ENCODE measurements around the gene TLL2. TPM values are rescaled to one million over a fixed set of nuclear protein-coding genes. Genes with fewer than 3 reads are reported as not detected.

The TLL2 gene
- total and polyA plus RNA-seq, 2 donors (not counting 3 experiments of a cell fraction or from before 2014, with no cell fraction given), result 0.03 to 0.20 TPM

GRCh38 chr10:96497391-96497790, 16.3 kb downstream of the TLL2 start:
- no peaks in the 10 kb centered on the region for H4K20me1 ChIP-seq (replicated peaks; ENCODE audit: control insufficient read depth, extremely low read depth, insufficient read depth, low read length)
- no TSS peak for BruUV-seq (replicated peaks)
- no peak overlapping the region for H3K4me2 ChIP-seq (ENCODE audit: insufficient read depth, low read length)
- dilution Hi-C loops (cut with MboI; ENCODE audit: extremely low pct_ligation_motif_present, low sequenced_read_pairs) (no loop called here), intact Hi-C loops (cut with micrococcal nuclease) (no loop called here)
- no peaks in the 10 kb centered on the region for H3K27me3 ChIP-seq (ENCODE audit: control insufficient read depth in 2 of 2, insufficient read depth in 2 of 2, low read length in 2 of 2)
- no peak overlapping the region for H3K9ac ChIP-seq (replicated peaks; ENCODE audit: extremely low read depth, insufficient read depth, low read length)
- ChIA-PET POLR2A (no interaction called here), CTCF (interaction anchor here (0.9 to 3.3 kb wide), 2 partner anchors 13 to 59 kb away, joined by 3 to 19 read pairs; no protein-coding TSS in a partner anchor)
- DNase-seq (ENCODE audit: low read depth, low spot score) (no peak), FAIRE-seq (no peak)
- no peaks in the 10 kb centered on the region for H3K4me1 ChIP-seq (ENCODE audit: control insufficient read depth, extremely low read depth, insufficient read depth, low read length)
- no peak overlapping the region for H2AFZ ChIP-seq (ENCODE audit: low read depth, low read length)
- no peak overlapping the region for H3K27ac ChIP-seq (ENCODE audit: insufficient read depth, low read depth, low read length)
- H3K9me1 ChIP-seq (replicated peaks; ENCODE audit: control insufficient read depth, extremely low read depth, insufficient read depth, low read length), result no peaks in the 10 kb centered on the region
- H3K36me3 ChIP-seq (ENCODE audit: control insufficient read depth in 2 of 2, extremely low read depth in 1 of 2, insufficient read depth in 2 of 2, low read length in 2 of 2), result no peaks in the 10 kb centered on the region
- TF ChIP-seq MYC (IDR thresholded peaks at IDR 0.05; ENCODE audit: low read depth, low read length) (no peak), FOS (IDR thresholded peaks at IDR 0.05; ENCODE audit: borderline replicate concordance, insufficient read depth, low read length) (no peak), CTCF (IDR thresholded peaks at IDR 0.05; ENCODE audit: extremely low read depth in 1 of 2, insufficient read depth in 1 of 2, low read depth in 1 of 2, low read length in 2 of 2) (no peak), POLR2AphosphoS5 (IDR thresholded peaks at IDR 0.05; ENCODE audit: insufficient read depth, low read depth, low read length) (no peak), MAX (IDR thresholded peaks at IDR 0.05; ENCODE audit: insufficient read depth, insufficient read length) (no peak), JUN (IDR thresholded peaks at IDR 0.05; ENCODE audit: borderline replicate concordance, insufficient read depth, insufficient read length, low read depth) (no peak), GATA2 (IDR thresholded peaks at IDR 0.05; ENCODE audit: insufficient read depth, insufficient read length, low read depth, low read length) (no peak), POLR2A (IDR thresholded peaks at IDR 0.05; ENCODE audit: low read depth, low read length) (no peak), EZH2 (IDR thresholded peaks at IDR 0.05; ENCODE audit: borderline replicate concordance, low read depth, low read length, severe bottlenecking) (no peak)
- no peaks in the 10 kb centered on the region for H3K79me2 ChIP-seq (ENCODE audit: control insufficient read depth, insufficient read depth, low read length)
- no peak overlapping the region for H3K4me3 ChIP-seq (replicated peaks in 1 of 3; ENCODE audit: insufficient read depth in 1 of 3, low read depth in 1 of 3, low read length in 3 of 3)
- H3K9me3 ChIP-seq (replicated peaks; ENCODE audit: control insufficient read depth, insufficient read depth, low read length), result no peaks in the 10 kb centered on the region
